ENCODE data around the gene SFSWAP. TPM values are rescaled to one million over a fixed set of nuclear protein-coding genes. Genes with fewer than 3 reads are reported as not detected.
"Not testable (repeated sequence)": the region's sequence is repeated elsewhere in the genome, so short reads cannot be mapped to it uniquely, and the experiment has no call there.

Gene SFSWAP
- total RNA-seq, 2 experiments from 2014 or later: 54.9 to 55.9 TPM

DNA sequence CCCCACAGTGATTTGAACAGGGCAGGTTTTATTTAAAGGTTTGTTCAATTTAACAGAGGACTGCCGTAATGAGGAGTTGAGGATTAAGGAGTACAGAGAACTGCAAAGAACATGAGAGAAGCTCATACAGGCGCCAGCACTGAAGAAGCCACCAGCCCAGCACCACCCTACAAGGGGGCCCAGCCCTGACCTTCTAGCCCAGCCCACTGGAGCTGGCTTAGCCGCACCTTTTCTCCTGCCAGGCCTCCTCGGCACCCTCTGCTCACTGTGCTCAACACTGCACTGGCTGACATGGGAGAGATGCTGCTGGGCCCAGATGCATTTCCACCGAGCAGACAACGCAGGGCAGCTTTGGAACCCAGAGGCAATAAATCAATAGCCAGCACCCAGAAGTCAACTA is 36.5 kb upstream of the SFSWAP start:
- Mint-ChIP-seq H3K36me3 (no peaks in the 10 kb centered on the region), H3K4me1 (no peaks in the 10 kb centered on the region)
- CTCF ChIA-PET: no interaction called here

DNA sequence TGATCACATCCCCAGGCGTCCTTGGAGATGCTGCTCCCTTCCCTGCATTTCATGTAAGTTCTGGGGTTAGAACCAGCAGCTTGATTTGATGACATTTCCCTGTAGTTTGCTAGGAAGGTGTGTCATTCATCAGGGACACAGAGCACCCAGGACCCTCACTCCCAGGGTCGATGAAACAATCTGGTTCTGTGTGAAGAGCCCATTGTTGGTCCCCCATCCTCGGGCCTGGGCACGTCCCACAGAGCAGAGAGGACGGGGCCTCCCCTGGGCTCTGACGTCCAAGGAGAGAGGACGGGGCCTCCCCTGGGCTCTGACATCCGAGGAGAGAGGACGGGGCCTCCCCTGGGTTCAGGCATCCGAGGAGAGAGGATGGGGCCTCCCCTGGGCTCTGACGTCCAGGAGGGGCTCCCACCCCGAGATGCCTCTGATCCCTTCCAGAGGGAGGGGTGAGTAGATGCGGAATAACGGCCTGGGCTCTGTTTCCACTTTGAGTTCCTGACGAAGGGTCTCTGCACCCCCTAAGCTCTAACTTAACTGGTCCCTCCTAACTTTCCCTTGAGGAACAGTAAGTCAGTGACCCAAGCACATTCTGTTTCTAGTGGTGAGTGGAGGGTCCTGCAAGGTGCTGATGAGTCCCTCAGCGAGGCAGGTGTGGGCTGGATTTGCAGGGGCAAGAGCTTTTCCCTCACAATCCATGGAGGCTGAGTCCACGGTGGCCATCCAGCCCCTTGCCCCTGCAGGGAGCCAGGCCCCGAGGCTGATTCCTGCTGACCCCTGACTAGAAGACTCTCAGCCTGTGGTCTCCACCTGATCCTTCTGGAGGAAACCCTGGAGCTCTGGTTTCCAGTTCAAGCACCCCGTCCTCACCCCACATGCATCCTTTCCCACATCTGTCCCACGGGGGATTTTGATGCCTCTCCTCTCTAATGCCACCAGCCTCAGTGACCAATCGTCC is 35.5 kb upstream of the SFSWAP start:
- CTCF ChIA-PET: no interaction called here
- Mint-ChIP-seq H3K4me3 (no peak overlapping the region), H3K9me3 (ENCODE audit: low read depth) (peaks cover 1% of the 10 kb centered on the region), H3K36me3 (no peaks in the 10 kb centered on the region), H3K4me1 (no peaks in the 10 kb centered on the region), H3K27me3 (peaks cover 7% of the 10 kb centered on the region), H3K27ac (no peak overlapping the region)
- no peak for ATAC-seq
- DNase-seq: no peak

More for the DNA sequence above, 36.5 kb upstream of the SFSWAP start:
- Mint-ChIP-seq H3K27me3 (peaks cover 9% of the 10 kb centered on the region), H3K4me3 (no peak overlapping the region), H3K27ac (no peak overlapping the region), H3K9me3 (ENCODE audit: low read depth) (peaks cover 1% of the 10 kb centered on the region)
- ATAC-seq (no peak), DNase-seq (no peak)

DNA sequence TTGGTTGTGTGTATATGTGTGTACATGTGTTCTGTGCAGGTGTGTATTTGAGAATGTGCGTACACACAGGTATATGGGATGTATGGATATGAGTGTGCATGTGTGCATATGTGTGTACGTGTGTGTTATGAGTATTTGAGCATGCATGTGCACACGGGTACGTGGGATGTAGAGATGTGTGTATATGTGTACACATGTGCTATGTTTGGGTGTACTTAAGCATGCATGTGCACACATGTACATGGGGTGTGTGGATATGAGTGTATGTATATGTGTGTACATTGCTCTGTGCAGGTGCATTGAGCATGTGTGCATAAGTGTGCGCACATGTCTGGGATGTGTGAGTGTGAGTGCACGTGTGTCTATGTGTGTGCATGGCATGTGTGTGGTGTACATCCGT is 34.3 kb upstream of the SFSWAP start:
- H3K4me3 Mint-ChIP-seq: no peak overlapping the region
- H3K9me3 Mint-ChIP-seq (ENCODE audit: low read depth): peaks cover 1% of the 10 kb centered on the region
- DNase-seq (no peak), ATAC-seq (no peak)
- CTCF ChIA-PET: no interaction called here
- no peak overlapping the region for H3K27ac Mint-ChIP-seq
- no peaks in the 10 kb centered on the region for H3K4me1 Mint-ChIP-seq
- peaks cover 2% of the 10 kb centered on the region for H3K27me3 Mint-ChIP-seq
- H3K36me3 Mint-ChIP-seq: no peaks in the 10 kb centered on the region

DNA sequence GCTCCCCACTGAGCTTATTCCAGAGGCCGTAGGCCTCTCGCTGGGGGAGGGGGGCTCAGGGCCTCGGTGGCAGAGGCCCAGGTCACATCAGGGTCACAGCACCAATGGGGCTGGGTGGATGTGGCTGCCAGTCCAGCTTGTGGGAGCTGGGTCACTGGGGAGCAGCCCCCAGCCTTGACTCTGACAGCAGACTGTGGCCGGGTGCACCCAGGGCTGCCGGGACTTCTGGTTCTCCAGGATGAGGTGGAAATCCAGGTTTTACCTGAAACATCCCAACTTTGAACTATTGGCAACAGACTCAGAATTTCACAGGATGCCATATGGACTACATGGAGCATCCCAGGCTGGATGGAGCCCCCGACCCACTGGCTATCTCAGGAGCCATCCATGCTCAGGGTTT is 33.8 kb upstream of the SFSWAP start:
- H3K4me3 Mint-ChIP-seq; H3K36me3 Mint-ChIP-seq; H3K4me1 Mint-ChIP-seq; CTCF ChIA-PET; H3K9me3 Mint-ChIP-seq (ENCODE audit: low read depth); H3K27ac Mint-ChIP-seq; H3K27me3 Mint-ChIP-seq; ATAC-seq; DNase-seq: not testable (repeated sequence)

DNA sequence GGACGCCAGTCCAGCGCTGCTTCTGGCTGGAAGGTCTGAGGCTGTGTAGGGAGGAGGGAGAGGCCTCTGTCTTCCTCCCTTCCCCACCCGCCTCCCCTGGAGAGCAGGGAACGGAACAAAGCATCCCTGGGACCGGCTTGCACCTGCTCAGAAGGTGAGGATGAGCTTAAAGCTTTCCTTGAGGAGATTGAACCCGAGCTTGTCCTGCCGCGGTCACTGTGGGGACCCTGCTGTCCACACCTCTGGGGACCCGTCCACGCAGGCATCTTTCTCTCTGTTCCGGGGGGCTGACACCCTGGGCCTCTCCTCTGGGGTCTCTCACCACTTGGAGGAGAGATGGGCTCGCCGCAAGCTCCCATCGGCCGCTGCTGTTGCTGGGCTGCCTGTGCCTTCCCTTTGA is 33.2 kb upstream of the SFSWAP start:
- peaks cover 2% of the 10 kb centered on the region for H3K27me3 Mint-ChIP-seq
- H3K27ac Mint-ChIP-seq: no peak overlapping the region
- CTCF ChIA-PET: no interaction called here
- ATAC-seq (no peak), DNase-seq (no peak)
- peaks cover 1% of the 10 kb centered on the region for H3K9me3 Mint-ChIP-seq (ENCODE audit: low read depth)
- peaks cover 2% of the 10 kb centered on the region for H3K4me1 Mint-ChIP-seq
- H3K4me3 Mint-ChIP-seq: no peak overlapping the region
- no peaks in the 10 kb centered on the region for H3K36me3 Mint-ChIP-seq

DNA sequence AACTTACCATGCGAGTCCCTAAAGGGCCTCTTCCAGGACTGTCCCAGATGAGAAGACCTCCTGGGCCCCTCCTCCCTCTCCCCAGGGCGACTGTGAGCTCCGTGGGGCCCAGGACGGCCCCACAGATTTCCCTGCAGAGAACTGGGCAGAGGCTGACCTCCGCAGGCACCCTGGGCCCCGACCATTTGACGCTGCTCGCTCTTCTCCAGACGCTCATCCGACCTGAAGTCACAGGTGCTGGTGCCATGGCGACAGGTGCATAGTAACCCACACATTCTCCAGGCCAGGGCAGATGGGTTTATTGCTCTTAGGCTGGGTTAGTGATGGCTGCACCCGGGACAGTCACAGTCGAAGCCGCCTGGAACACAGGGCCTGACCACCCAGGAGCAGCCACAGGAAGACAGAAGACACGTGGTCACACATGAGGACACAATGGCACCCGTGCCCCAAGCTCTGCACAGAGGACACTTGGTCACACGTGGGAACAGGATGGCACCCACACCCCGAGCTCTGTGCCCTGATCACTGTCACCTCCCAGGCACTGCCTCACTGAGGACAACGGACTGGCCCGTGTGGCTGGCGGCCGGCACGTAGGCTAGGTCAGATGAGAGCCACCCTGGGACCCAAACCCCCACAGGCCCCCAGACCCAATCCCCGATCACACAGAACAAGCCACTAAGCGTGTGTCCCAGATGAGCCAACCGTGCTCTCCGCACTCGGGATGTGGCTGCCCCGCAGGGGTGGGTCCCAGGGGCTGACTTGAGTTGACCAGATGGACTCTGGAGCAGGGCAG is 32.3 kb upstream of the SFSWAP start:
- CTCF ChIA-PET; H3K9me3 Mint-ChIP-seq (ENCODE audit: low read depth); ATAC-seq; H3K4me3 Mint-ChIP-seq; H3K27me3 Mint-ChIP-seq; DNase-seq; H3K27ac Mint-ChIP-seq; H3K4me1 Mint-ChIP-seq; H3K36me3 Mint-ChIP-seq: not testable (repeated sequence)

DNA sequence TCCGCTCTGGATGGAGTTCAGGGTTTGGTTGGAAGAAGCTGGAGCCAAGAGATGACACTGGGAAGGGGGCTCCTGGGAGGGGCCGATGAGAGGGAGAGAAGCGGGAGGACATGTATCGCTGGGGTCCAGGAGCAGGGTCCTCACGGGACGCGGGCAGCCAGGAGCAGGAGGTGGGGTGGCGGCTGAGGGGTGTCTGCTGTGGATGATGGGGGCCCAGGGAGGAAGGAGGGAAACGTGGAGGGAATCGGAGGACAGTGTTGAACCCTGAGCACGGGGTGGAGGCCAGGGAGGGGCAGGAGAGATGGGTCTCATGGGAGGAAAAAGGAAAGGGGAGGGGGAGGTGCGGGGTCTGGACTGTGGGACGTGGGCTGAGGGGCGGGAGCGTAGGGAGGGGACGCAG is 31.7 kb upstream of the SFSWAP start:
- CTCF ChIA-PET; H3K36me3 Mint-ChIP-seq; H3K27me3 Mint-ChIP-seq; H3K4me1 Mint-ChIP-seq; H3K4me3 Mint-ChIP-seq; DNase-seq; ATAC-seq; H3K27ac Mint-ChIP-seq; H3K9me3 Mint-ChIP-seq (ENCODE audit: low read depth): not testable (repeated sequence)

DNA sequence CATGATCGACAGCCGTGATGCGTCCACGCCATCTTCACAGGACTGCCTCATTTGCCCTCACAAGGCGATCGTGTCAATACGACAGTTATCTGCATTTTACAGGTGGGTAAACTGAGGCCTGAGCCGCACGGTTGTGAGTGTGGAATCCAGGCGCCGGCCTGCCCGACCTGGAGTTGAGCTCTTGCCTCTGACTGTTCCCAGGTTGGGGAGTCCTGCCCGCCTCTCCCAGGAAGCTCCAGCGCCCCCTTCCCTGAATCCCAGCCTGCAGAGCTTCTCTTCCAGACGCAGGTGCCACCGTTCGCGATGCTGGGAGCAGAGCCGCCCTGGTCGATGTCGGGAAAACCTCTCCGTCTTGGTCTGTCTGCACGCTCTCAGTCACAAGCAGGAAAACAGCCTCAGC is 31.1 kb upstream of the SFSWAP start:
- not testable (repeated sequence) for H3K9me3 Mint-ChIP-seq (ENCODE audit: low read depth); H3K4me1 Mint-ChIP-seq; H3K27ac Mint-ChIP-seq

DNA sequence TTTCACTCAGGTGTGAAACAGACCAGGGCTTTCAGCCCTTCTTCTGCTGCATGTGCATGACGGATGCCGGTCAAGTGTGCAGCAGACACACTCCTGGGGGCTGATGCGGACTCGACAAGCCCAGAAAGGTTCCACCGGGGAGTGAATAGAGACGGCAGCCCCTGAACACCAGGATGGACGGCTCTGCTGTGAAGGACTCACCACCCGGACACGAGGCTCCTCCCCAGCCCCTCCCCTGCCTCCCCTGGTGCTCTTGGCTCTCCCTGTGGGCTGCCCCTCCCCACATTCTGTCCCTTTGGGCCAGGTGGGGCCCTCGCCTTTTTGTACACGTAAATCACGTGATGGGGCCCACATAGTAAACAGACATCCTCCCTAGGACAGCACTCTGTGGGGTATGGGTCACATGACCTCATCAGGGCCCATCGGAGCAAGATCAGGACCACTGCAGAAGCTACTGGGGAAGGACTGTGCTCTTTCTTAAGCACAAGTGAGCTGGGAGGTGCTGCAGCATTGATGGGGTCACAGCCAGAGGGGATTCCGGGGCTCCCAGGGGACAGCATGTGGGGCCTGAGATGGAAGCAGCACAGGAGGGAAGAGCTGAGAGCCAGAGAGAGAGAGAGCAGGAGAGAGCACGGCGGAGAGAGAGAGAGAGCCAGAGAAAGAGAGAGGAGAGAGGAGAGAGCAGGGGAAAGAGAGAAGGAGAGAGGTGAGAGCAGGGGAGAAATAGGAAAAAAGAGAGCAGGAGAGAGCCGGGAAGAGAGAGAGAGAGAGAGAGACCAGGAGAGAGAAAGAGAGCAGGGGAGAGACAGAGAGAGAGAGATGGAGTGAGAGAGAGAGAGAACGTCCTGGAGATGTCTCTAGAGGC is 30.3 kb upstream of the SFSWAP start:
- CTCF ChIA-PET; DNase-seq; H3K27me3 Mint-ChIP-seq; H3K9me3 Mint-ChIP-seq (ENCODE audit: low read depth); H3K4me3 Mint-ChIP-seq; H3K27ac Mint-ChIP-seq; H3K36me3 Mint-ChIP-seq; H3K4me1 Mint-ChIP-seq; ATAC-seq: not testable (repeated sequence)

More for the DNA sequence above, 31.1 kb upstream of the SFSWAP start:
- H3K4me3 Mint-ChIP-seq, DNase-seq, CTCF ChIA-PET, ATAC-seq, H3K36me3 Mint-ChIP-seq, H3K27me3 Mint-ChIP-seq: not testable (repeated sequence)

DNA sequence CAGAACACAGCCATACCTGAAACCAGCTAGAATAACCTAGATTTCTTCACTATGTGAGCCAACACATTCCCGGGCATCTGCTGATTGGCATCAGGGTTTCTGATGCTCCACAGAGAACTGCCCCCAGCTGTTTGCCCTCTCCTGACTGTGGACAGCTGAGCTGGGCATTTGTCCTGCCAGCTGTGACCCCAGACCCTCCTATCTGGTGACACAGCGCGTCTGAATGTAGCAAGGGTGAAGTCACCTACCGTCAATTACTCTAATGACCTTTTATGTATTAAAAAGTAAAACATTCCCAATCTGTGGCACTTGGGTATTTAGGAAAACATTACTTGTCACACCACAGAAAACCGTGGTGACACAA is 29.7 kb upstream of the SFSWAP start:
- peaks cover 1% of the 10 kb centered on the region for H3K36me3 Mint-ChIP-seq
- no peak overlapping the region for H3K4me3 Mint-ChIP-seq
- DNase-seq (no peak), ATAC-seq (no peak)
- peaks cover 2% of the 10 kb centered on the region for H3K4me1 Mint-ChIP-seq
- CTCF ChIA-PET: no interaction called here
- no peaks in the 10 kb centered on the region for H3K27me3 Mint-ChIP-seq
- H3K9me3 Mint-ChIP-seq (ENCODE audit: low read depth): peaks cover 3% of the 10 kb centered on the region
- H3K27ac Mint-ChIP-seq: no peak overlapping the region

DNA sequence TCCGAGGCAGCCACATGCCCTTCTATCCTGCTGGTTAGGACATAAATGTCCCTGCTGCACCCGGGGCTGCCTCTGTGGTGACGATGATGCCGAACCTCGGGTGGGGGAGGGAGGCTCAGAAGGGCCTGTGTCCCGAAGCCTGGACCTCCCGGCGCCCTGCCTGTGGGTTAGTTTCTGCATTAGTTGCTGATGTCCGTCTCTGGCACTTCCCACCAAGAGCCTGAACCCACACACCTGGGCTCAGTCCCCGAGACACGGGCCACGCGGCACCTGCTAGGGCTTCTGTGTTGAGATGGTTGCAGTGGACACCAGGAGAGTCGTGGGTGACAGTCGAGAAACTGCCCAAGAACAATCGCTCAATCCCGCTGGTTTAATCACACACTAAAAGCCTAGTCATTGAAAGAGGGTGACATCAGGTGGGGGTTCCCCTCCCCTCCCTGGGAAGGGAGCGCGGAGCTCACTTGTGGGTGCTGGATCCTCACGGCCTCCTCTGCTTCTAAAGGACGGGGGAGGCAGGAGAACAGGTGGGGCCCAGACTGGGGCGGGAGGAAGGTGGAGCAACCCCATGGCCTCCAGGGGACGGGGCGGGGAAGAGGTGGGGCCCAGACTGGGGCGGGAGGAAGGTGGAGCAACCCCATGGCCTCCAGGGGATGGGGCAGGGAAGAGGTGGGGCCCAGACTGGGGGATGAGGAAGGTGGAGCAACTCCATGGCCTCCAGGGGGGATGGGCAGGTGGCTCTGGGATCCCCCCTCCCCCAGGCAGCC is 29.0 kb upstream of the SFSWAP start:
- DNase-seq (peak; percentile 74), ATAC-seq (peak; percentile 100)
- H3K4me1 Mint-ChIP-seq; H3K27me3 Mint-ChIP-seq; H3K4me3 Mint-ChIP-seq; H3K27ac Mint-ChIP-seq; H3K9me3 Mint-ChIP-seq (ENCODE audit: low read depth); H3K36me3 Mint-ChIP-seq; CTCF ChIA-PET: not testable (repeated sequence)

DNA sequence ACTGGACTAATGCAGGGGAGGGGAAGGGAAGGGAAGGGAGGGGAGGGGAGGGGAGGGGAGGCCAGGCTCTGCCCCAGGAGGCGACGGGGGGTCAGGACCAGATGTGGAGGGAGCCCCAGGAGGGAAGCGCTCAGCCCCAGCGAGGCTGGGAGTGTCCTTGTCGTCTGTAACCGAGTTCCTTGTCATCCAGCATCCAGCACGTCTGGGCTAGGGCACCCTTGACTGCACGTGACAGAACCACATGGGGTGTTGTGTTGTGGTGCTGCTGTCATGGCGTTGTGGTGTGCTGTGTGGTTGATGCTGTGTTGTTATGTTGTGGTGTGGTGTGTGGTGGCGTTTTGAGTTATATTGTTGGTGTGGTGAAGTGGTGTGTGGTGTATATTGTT is 28.4 kb upstream of the SFSWAP start:
- H3K4me1 Mint-ChIP-seq: peaks cover 2% of the 10 kb centered on the region
- no peak overlapping the region for H3K4me3 Mint-ChIP-seq
- DNase-seq (peak; percentile 49), ATAC-seq (peak; percentile 14)
- H3K9me3 Mint-ChIP-seq (ENCODE audit: low read depth): peaks cover 3% of the 10 kb centered on the region
- peaks cover 1% of the 10 kb centered on the region for H3K36me3 Mint-ChIP-seq
- CTCF ChIA-PET: no interaction called here
- H3K27ac Mint-ChIP-seq: no peak overlapping the region
- H3K27me3 Mint-ChIP-seq: no peaks in the 10 kb centered on the region
